Epithelial cell of esophagus (primary cell): ENCODE data around the gene DGKG.

Source experiments
- DNase-seq: peaks from one replicate; pipeline ENCODE4 v3.0.0; 2010; ENCODE audit warnings: low read depth
- H3K4me3 ChIP-seq: 2 replicates; pipeline ENCODE4 v1.5.1; 2011; ENCODE audit warnings: mild to moderate bottlenecking, low read length, control low read depth
- CTCF ChIP-seq: IDR thresholded peaks from 2 replicates; pipeline ENCODE4 v1.5.1; 2011; ENCODE audit warnings: low read depth, mild to moderate bottlenecking, low read length, control low read depth, inconsistent platforms; ENCODE audit not compliant: insufficient read depth; ENCODE audit errors: missing control alignments

Gene DGKG

GRCh38 chr3:186164696-186165095 lies 197.3 kb downstream of the DGKG start:
- H3K4me3 ChIP-seq: no peak overlapping the region
- no peak for DNase-seq
- TF ChIP-seq CTCF: no peak

- no peak for TF ChIP-seq CTCF
- no peak overlapping the region for H3K4me3 ChIP-seq
- peak; percentile 32 for DNase-seq
Observed at GRCh38 chr3:186162221-186162620, 199.8 kb downstream of the DGKG start.

GRCh38 chr3:186160691-186161243 lies 201.3 kb downstream of the DGKG start:
- DNase-seq: no peak
- H3K4me3 ChIP-seq: no peak overlapping the region
- no peak for TF ChIP-seq CTCF

GRCh38 chr3:186154641-186155040 lies 207.4 kb downstream of the DGKG start:
- H3K4me3 ChIP-seq: no peak overlapping the region
- TF ChIP-seq CTCF: no peak
- no peak for DNase-seq

- DNase-seq: no peak
- TF ChIP-seq CTCF: no peak
- H3K4me3 ChIP-seq: no peak overlapping the region
Observed at GRCh38 chr3:186152889-186153292, 209.1 kb downstream of the DGKG start.

GRCh38 chr3:186152361-186152798 lies 209.7 kb downstream of the DGKG start:
- DNase-seq: no peak
- H3K4me3 ChIP-seq: no peak overlapping the region
- no peak for TF ChIP-seq CTCF

- DNase-seq: no peak
- H3K4me3 ChIP-seq: no peak overlapping the region
Observed at GRCh38 chr3:186151077-186151971, 210.7 kb downstream of the DGKG start.

More at GRCh38 chr3:186151077-186151971, 210.7 kb downstream of the DGKG start:
- TF ChIP-seq CTCF: no peak
